ENCODE results near the gene FAM13C.

GRCh38 chr10:59279476-59279875 lies 82.9 kb downstream of the FAM13C start:
- TF ChIP-seq CTCF (IDR thresholded peaks at IDR 0.05; ENCODE audit: low read length), result no peak
- TF ChIP-seq EZH2 (optimal IDR thresholded peaks at IDR 0.05; ENCODE audit: low read depth, low read length), result no peak
- no peak for TF ChIP-seq EZH2phosphoT487 (IDR thresholded peaks at IDR 0.05; ENCODE audit: low read length)

All from MM.1S (cell line).